IMR-90 (cell line): ENCODE measurements around the gene TBC1D3B. TPM values are rescaled to one million over a fixed set of nuclear protein-coding genes. Genes with fewer than 3 reads are reported as not detected.

Experiments used
- ATAC-seq: fragments of 200-7000 bp; cut with Tn5 transposase; 2 replicates; pipeline ENCODE4 v1.9.1; 2020; ENCODE audit warnings: low read depth, mild to moderate bottlenecking, moderate library complexity
- BruUV-seq: library from RNA; stranded (reverse); fragments of 400-500 nt; replicated peaks from 2 replicates; lab custom pipeline; 2021; lab: Mats Ljungman, UMichigan
- CTCF ChIA-PET: fragments of 300-600 bp; formaldehyde crosslinking; extraction: SDS; loops from one replicate; lab custom pipeline; 2021; ENCODE audit warnings: antibody characterized with exemption; lab: Yijun Ruan, JAX
- POLR2A ChIA-PET: fragments of 300-600 bp; sonication (Branson Sonifier 250); formaldehyde crosslinking; loops from one replicate; lab custom pipeline; 2022; ENCODE audit warnings: antibody characterized with exemption; ENCODE audit not compliant: unreplicated experiment; lab: Charles Lee
- DNase-seq: peaks from one replicate; pipeline ENCODE4 v3.0.0; 2013
- H2AFZ ChIP-seq: replicated peaks from 2 replicates; pipeline ENCODE3; 2013; ENCODE audit warnings: low read length, mild to moderate bottlenecking; ENCODE audit not compliant: poor library complexity
- H2AK5ac ChIP-seq: 2 replicates; pipeline ENCODE4 v1.6.1; 2013; ENCODE audit warnings: low read depth, low read length, inconsistent platforms
- H2AK9ac ChIP-seq: replicated peaks from 2 replicates; pipeline ENCODE3; 2013; ENCODE audit warnings: mild to moderate bottlenecking, low read depth, low read length, moderate library complexity; ENCODE audit not compliant: poor library complexity
- H2BK120ac ChIP-seq: 2 replicates; pipeline ENCODE4 v1.6.1; 2013; ENCODE audit warnings: low read depth, low read length, inconsistent platforms
- H2BK15ac ChIP-seq: 3 replicates; pipeline ENCODE4 v1.6.1; 2013; ENCODE audit warnings: low read depth, low read length, inconsistent platforms
- H2BK20ac ChIP-seq: 2 replicates; pipeline ENCODE4 v1.6.1; 2013; ENCODE audit warnings: low read depth, mild to moderate bottlenecking, inconsistent platforms, low read length, moderate library complexity
- H2BK5ac ChIP-seq: 2 replicates; pipeline ENCODE4 v1.6.1; 2013; ENCODE audit warnings: mild to moderate bottlenecking, low read depth, low read length, inconsistent platforms; ENCODE audit not compliant: poor library complexity, severe bottlenecking
- H3K14ac ChIP-seq: replicated peaks from 2 replicates; pipeline ENCODE4 v1.6.1; 2013; ENCODE audit warnings: low read depth, low read length, inconsistent platforms
- H3K18ac ChIP-seq: 2 replicates; pipeline ENCODE4 v1.6.1; 2013; ENCODE audit warnings: low read depth, low read length, control low read depth
- H3K23ac ChIP-seq: 2 replicates; pipeline ENCODE4 v1.6.1; 2013; ENCODE audit warnings: low read depth, low read length, inconsistent platforms
- H3K27ac ChIP-seq: 2 replicates; pipeline ENCODE4 v1.5.1; 2013; ENCODE audit warnings: mild to moderate bottlenecking, control low read depth, low read length; ENCODE audit not compliant: insufficient read depth
- H3K27me3 ChIP-seq: 2 replicates; pipeline ENCODE4 v1.6.1; 2013; ENCODE audit warnings: low read length; ENCODE audit not compliant: control insufficient read depth, insufficient read depth
- H3K36me3 ChIP-seq: 2 replicates; pipeline ENCODE4 v1.6.1; 2013; ENCODE audit warnings: low read length, mixed read lengths; ENCODE audit not compliant: control insufficient read depth, insufficient read depth
- H3K4ac ChIP-seq: 2 replicates; pipeline ENCODE4 v1.6.1; 2013; ENCODE audit warnings: low read depth, low read length, inconsistent platforms
- H3K4me1 ChIP-seq: 2 replicates; pipeline ENCODE4 v1.6.1; 2013; ENCODE audit warnings: low read length, mixed read lengths; ENCODE audit not compliant: control insufficient read depth, insufficient read depth
- H3K4me2 ChIP-seq: 2 replicates; pipeline ENCODE4 v1.6.1; 2013; ENCODE audit warnings: low read depth, mild to moderate bottlenecking, control low read depth, low read length, moderate library complexity
- H3K4me3 ChIP-seq: 2 replicates; pipeline ENCODE4 v1.5.1; 2013; ENCODE audit warnings: low read depth, mild to moderate bottlenecking, control low read depth, low read length, moderate library complexity; ENCODE audit not compliant: insufficient read depth
- H3K56ac ChIP-seq: 2 replicates; pipeline ENCODE4 v1.6.1; 2013; ENCODE audit warnings: low read length, inconsistent platforms; ENCODE audit not compliant: insufficient read depth; ENCODE audit errors: extremely low read depth
- H3K79me1 ChIP-seq, 2 experiments: 2 replicates each; pipeline ENCODE4 v1.6.1; 2013; ENCODE audit warnings: low read length in 2 of 2, inconsistent platforms in 1 of 2, low read depth in 1 of 2
- H3K9ac ChIP-seq: 2 replicates; pipeline ENCODE4 v1.6.1; 2013; ENCODE audit warnings: low read depth, low read length, control low read depth
- H3K9me1 ChIP-seq: 2 replicates; pipeline ENCODE4 v1.6.1; 2013; ENCODE audit warnings: low read length, inconsistent platforms; ENCODE audit not compliant: insufficient read depth
- H3K9me3 ChIP-seq: 2 replicates; pipeline ENCODE4 v1.6.1; 2013; ENCODE audit warnings: low read length; ENCODE audit not compliant: control insufficient read depth, insufficient read depth
- H4K20me1 ChIP-seq: 2 replicates; pipeline ENCODE4 v1.6.1; 2013; ENCODE audit warnings: low read length, inconsistent platforms; ENCODE audit not compliant: insufficient read depth
- H4K5ac ChIP-seq: 2 replicates; pipeline ENCODE4 v1.6.1; 2013; ENCODE audit warnings: mild to moderate bottlenecking, low read depth, low read length, control low read depth
- H4K8ac ChIP-seq, 2 experiments: 2 replicates each; pipeline ENCODE4 v1.6.1; 2013; ENCODE audit warnings: low read depth in 2 of 2, low read length in 2 of 2, control low read depth in 1 of 2, inconsistent platforms in 1 of 2
- H4K91ac ChIP-seq: 2 replicates; pipeline ENCODE4 v1.6.1; 2013; ENCODE audit warnings: low read depth, low read length, inconsistent platforms; ENCODE audit not compliant: insufficient read depth
- CEBPB ChIP-seq: IDR thresholded peaks from 2 replicates; pipeline ENCODE4 v1.6.1; 2012; ENCODE audit warnings: low read depth, low read length, improper control_type of control experiment
- CHD1 ChIP-seq: IDR thresholded peaks from 2 replicates; pipeline ENCODE4 v1.6.1; 2012; ENCODE audit warnings: low read depth, low read length, improper control_type of control experiment
- CTCF ChIP-seq: conservative IDR thresholded peaks from 2 replicates; pipeline ENCODE4 v1.5.1; 2012; ENCODE audit warnings: mild to moderate bottlenecking, low read depth, low read length, improper control_type of control experiment
- ELK1 ChIP-seq: fragments of 150-350 bp; IDR thresholded peaks from 2 replicates; pipeline ENCODE4 v1.6.1; 2016; ENCODE audit warnings: low read depth, mild to moderate bottlenecking, low read length, moderate library complexity, borderline replicate concordance
- MAZ ChIP-seq: IDR thresholded peaks from 2 replicates; pipeline ENCODE4 v1.6.1; 2012; ENCODE audit warnings: low read depth, mild to moderate bottlenecking, low read length, improper control_type of control experiment, moderate library complexity, borderline replicate concordance
- POLR2A ChIP-seq: IDR thresholded peaks from 2 replicates; pipeline ENCODE4 v1.6.1; 2012; ENCODE audit warnings: mild to moderate bottlenecking, low read depth, low read length
- RCOR1 ChIP-seq: IDR thresholded peaks from 2 replicates; pipeline ENCODE4 v1.6.1; 2012; ENCODE audit warnings: mild to moderate bottlenecking, low read length, improper control_type of control experiment; ENCODE audit not compliant: insufficient replicate concordance
- RFX5 ChIP-seq: IDR thresholded peaks from 2 replicates; pipeline ENCODE4 v1.8.0; 2012; ENCODE audit warnings: low read depth, mild to moderate bottlenecking, low read length, moderate library complexity
- SMC3 ChIP-seq: fragments of 150-350 bp; IDR thresholded peaks from 2 replicates; pipeline ENCODE4 v1.6.1; 2016; ENCODE audit warnings: low read depth, mild to moderate bottlenecking, antibody characterized with exemption, low read length, moderate library complexity
- WGBS, 2 experiments: methylation state at CpG; one replicate each; pipeline versions ENCODE4 v1.1.5 to v1.1.7; 2013; ENCODE audit warnings: missing lambda C conversion rate in 2 of 2; ENCODE audit not compliant: insufficient read length in 1 of 2; ENCODE audit errors: extremely low coverage in 2 of 2; 5-methylcytosine and 5-hydroxymethylcytosine counted together
- dilution Hi-C: fragments of 300-500 bp; cut with HindIII; formaldehyde crosslinking; loops from one replicate; pipeline ENCODE4 v1.14.3; 2018; ENCODE audit warnings: low sequenced_read_pairs; ENCODE audit not compliant: unreplicated experiment
- in situ Hi-C: fragments of 300-500 bp; cut with MboI; formaldehyde crosslinking; loops from 3 replicates; pipeline ENCODE4 v1.14.3; 2019; ENCODE audit warnings: low sequenced_read_pairs, inconsistent platforms, mixed read lengths
- intact Hi-C: fragments of 100-400 bp; cut with micrococcal nuclease; formaldehyde crosslinking; loops from 2 replicates; pipeline ENCODE4 v1.10.0; 2022
- polyA plus RNA-seq, 3 experiments: library from polyadenylated mRNA; depleted of rRNA; stranded (reverse); fragments of >200 nt; gene quantifications; 2 replicates each; pipeline ENCODE4 v1.2.3, GENCODE V29; 2012; ENCODE audit warnings: low replicate concordance in 1 of 3
- total RNA-seq: library from RNA; depleted of rRNA; stranded (reverse); fragments of >200 nt; gene quantifications from 2 replicates; pipeline ENCODE4 v1.2.3, GENCODE V29; 2012
- TF ChIP-seq, protein P1 (sequence below): fragments of 150-350 bp; IDR thresholded peaks from 2 replicates; pipeline ENCODE4 v1.6.1; 2017; ENCODE audit warnings: mild to moderate bottlenecking, antibody characterized with exemption, low read length, low read depth

Gene TBC1D3B
- total and polyA plus RNA-seq, 2 of the 4 experiments (the other 2 are of a cell fraction), result 0.94 TPM; not detected in 1

DNA sequence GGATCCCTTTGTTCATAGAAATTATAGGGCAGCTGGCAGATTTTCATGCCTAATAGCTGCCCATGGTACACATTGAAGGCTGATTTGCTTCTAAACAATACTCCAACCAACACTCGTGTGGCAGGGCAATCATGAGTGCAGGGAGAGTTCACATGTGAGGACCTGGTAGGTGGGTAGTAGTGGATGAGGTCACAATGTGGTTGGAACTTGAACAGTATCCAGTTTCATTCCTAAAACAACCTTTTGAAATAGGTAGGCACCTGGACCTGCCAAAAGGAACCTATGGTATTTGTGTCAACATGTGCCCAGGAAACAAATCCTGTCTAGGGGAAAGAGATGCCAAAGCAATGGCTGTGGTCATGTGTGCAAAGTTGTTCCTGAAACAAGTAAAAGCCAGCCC lies 40.0 kb downstream of the TBC1D3B start:
- POLR2A ChIA-PET, result no interaction called here
- ATAC-seq (no peak), DNase-seq (no peak)
- WGBS, 2 experiments, result no CpG with 5 or more reads among the region's 1 CpG
- Histone ChIP-seq H2BK20ac (no peak overlapping the region), H3K23ac (no peak overlapping the region), H4K91ac (no peak overlapping the region), H4K5ac (no peak overlapping the region), H3K4me3 (no peak overlapping the region), H3K27ac (no peak overlapping the region), H3K79me1 (no peaks in the 10 kb centered on the region), H3K9me3 (no peaks in the 10 kb centered on the region), H2BK120ac (no peak overlapping the region), H4K8ac (no peak overlapping the region), H3K9ac (no peak overlapping the region), H2BK5ac (no peak overlapping the region), H3K4me2 (no peak overlapping the region), H2AK9ac (no peak overlapping the region), H3K4ac (no peak overlapping the region), H2AFZ (no peak overlapping the region), H3K27me3 (no peaks in the 10 kb centered on the region), H3K36me3 (no peaks in the 10 kb centered on the region), H2AK5ac (no peak overlapping the region), H2BK15ac (no peak overlapping the region), H3K56ac (no peak overlapping the region), H3K4me1 (no peaks in the 10 kb centered on the region), H4K20me1 (no peaks in the 10 kb centered on the region), H3K14ac (no peak overlapping the region), H3K18ac (no peak overlapping the region), H3K9me1 (no peaks in the 10 kb centered on the region)
- in situ Hi-C loops, result loop anchor here (5.0 kb wide), 1 partner anchor 61 kb away; the partner anchor contains the start of genes CCL3L1 and CCL3L3
- BruUV-seq, result no TSS peak
- intact Hi-C loops, result no loop called here
- CTCF ChIA-PET, result interaction anchor here (1.4 kb wide), 1 partner anchor 9 kb away, joined by 5 read pairs; no protein-coding TSS in a partner anchor
- TF ChIP-seq CHD1 (no peak), MAZ (no peak), ELK1 (no peak), SMC3 (no peak), POLR2A (no peak), CTCF (no peak), RCOR1 (no peak), CEBPB (no peak), RFX5 (no peak)
- TF ChIP-seq, protein P1, sequence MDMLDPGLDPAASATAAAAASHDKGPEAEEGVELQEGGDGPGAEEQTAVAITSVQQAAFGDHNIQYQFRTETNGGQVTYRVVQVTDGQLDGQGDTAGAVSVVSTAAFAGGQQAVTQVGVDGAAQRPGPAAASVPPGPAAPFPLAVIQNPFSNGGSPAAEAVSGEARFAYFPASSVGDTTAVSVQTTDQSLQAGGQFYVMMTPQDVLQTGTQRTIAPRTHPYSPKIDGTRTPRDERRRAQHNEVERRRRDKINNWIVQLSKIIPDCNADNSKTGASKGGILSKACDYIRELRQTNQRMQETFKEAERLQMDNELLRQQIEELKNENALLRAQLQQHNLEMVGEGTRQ, result no peak
- dilution Hi-C loops, result no loop called here
